ENCODE data around the gene GMDS.

The GMDS gene

GRCh38 chr6:2099870-2100269 is 145.5 kb downstream of the GMDS start:
- Histone ChIP-seq H3K9me3 (no peaks in the 10 kb centered on the region), H3K36me3 (replicated peaks) (no peaks in the 10 kb centered on the region), H3K4me3 (no peak overlapping the region), H3K27me3 (ENCODE audit: low read depth) (no peaks in the 10 kb centered on the region), H3K4me1 (peaks cover 5% of the 10 kb centered on the region)
- no peak for DNase-seq (ENCODE audit: low spot score in 2 of 2)
- in situ Hi-C loops (cut with MboI; ENCODE audit: low sequenced_read_pairs), result loop anchor here (25.0 kb wide), 1 partner anchor 488 kb away; the partner anchor contains the start of gene FOXC1

- in situ Hi-C loops (cut with MboI; ENCODE audit: low sequenced_read_pairs), result no loop called here
- no peaks in the 10 kb centered on the region for H3K9me3 ChIP-seq
- H3K4me1 ChIP-seq, result peaks cover 5% of the 10 kb centered on the region
- H3K36me3 ChIP-seq (replicated peaks), result no peaks in the 10 kb centered on the region
- no peak overlapping the region for H3K4me3 ChIP-seq
- DNase-seq (ENCODE audit: low spot score in 2 of 2), result no peak
- no peaks in the 10 kb centered on the region for H3K27me3 ChIP-seq (ENCODE audit: low read depth)
These were observed 147.9 kb downstream of the GMDS start for GRCh38 chr6:2097464-2097863.

GRCh38 chr6:2094642-2095041 is 150.8 kb downstream of the GMDS start:
- H3K36me3 ChIP-seq (replicated peaks), result no peaks in the 10 kb centered on the region
- no peak for DNase-seq (ENCODE audit: low spot score in 2 of 2)
- no peaks in the 10 kb centered on the region for H3K27me3 ChIP-seq (ENCODE audit: low read depth)
- no peaks in the 10 kb centered on the region for H3K9me3 ChIP-seq
- H3K4me1 ChIP-seq, result peaks cover 5% of the 10 kb centered on the region
- in situ Hi-C loops (cut with MboI; ENCODE audit: low sequenced_read_pairs), result no loop called here
- no peak overlapping the region for H3K4me3 ChIP-seq

GRCh38 chr6:2086326-2086965 is 159.0 kb downstream of the GMDS start:
- H3K9me3 ChIP-seq, result no peaks in the 10 kb centered on the region
- peak; percentile 6 to 16 for DNase-seq (ENCODE audit: low spot score in 2 of 2)
- peaks cover 4% of the 10 kb centered on the region; the same call in 1 of the 2 replicates for H3K4me1 ChIP-seq
- H3K27me3 ChIP-seq (ENCODE audit: low read depth), result no peaks in the 10 kb centered on the region
- no peak overlapping the region for H3K4me3 ChIP-seq
- in situ Hi-C loops (cut with MboI; ENCODE audit: low sequenced_read_pairs), result no loop called here
- no peaks in the 10 kb centered on the region for H3K36me3 ChIP-seq (replicated peaks)

- H3K9me3 ChIP-seq, result no peaks in the 10 kb centered on the region
- no peak for DNase-seq (ENCODE audit: low spot score in 2 of 2)
- peaks cover 4% of the 10 kb centered on the region; the same call in 1 of the 2 replicates for H3K4me1 ChIP-seq
- in situ Hi-C loops (cut with MboI; ENCODE audit: low sequenced_read_pairs), result no loop called here
- H3K36me3 ChIP-seq (replicated peaks), result no peaks in the 10 kb centered on the region
- H3K27me3 ChIP-seq (ENCODE audit: low read depth), result no peaks in the 10 kb centered on the region
- no peak overlapping the region for H3K4me3 ChIP-seq
These were observed 159.7 kb downstream of the GMDS start for GRCh38 chr6:2085657-2086056.

GRCh38 chr6:2081155-2082138 is 164.0 kb downstream of the GMDS start:
- no peak for DNase-seq (ENCODE audit: low spot score in 2 of 2)
- Histone ChIP-seq H3K27me3 (ENCODE audit: low read depth) (no peaks in the 10 kb centered on the region), H3K4me1 (no peaks in the 10 kb centered on the region; the same call in 1 of the 2 replicates), H3K9me3 (no peaks in the 10 kb centered on the region), H3K4me3 (no peak overlapping the region), H3K36me3 (replicated peaks) (no peaks in the 10 kb centered on the region)
- in situ Hi-C loops (cut with MboI; ENCODE audit: low sequenced_read_pairs), result no loop called here

DNA sequence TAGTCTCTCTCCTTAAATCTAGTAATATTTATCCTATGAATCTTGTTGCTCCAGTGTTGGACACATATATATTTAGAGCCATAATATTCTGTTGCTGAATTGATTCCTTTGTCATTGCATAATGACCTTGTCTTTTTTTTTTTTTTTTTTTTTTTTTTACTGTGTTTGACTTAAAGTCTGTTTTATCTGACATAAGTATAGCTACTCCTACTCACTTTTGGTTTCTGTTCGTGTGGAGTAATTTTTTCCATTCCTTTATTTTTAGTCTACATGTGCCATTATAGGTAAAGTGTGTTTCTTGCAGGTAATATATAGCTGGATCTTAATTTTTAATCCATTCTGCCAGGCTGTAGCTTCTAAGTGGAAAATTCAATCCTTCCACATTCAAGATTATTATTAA is 166.5 kb downstream of the GMDS start:
- DNase-seq (ENCODE audit: low spot score in 2 of 2), result no peak
- no peaks in the 10 kb centered on the region for H3K4me1 ChIP-seq
- no peak overlapping the region for H3K4me3 ChIP-seq
- H3K36me3 ChIP-seq (replicated peaks), result no peaks in the 10 kb centered on the region
- no peaks in the 10 kb centered on the region for H3K9me3 ChIP-seq
- in situ Hi-C loops (cut with MboI; ENCODE audit: low sequenced_read_pairs), result no loop called here
- no peaks in the 10 kb centered on the region for H3K27me3 ChIP-seq (ENCODE audit: low read depth)

- in situ Hi-C loops (cut with MboI; ENCODE audit: low sequenced_read_pairs), result no loop called here
- no peaks in the 10 kb centered on the region for H3K27me3 ChIP-seq (ENCODE audit: low read depth)
- no peak overlapping the region for H3K4me3 ChIP-seq
- H3K4me1 ChIP-seq, result no peaks in the 10 kb centered on the region
- H3K36me3 ChIP-seq (replicated peaks), result no peaks in the 10 kb centered on the region
- DNase-seq (ENCODE audit: low spot score in 2 of 2), result no peak
- H3K9me3 ChIP-seq, result no peaks in the 10 kb centered on the region
These were observed 167.6 kb downstream of the GMDS start for GRCh38 chr6:2077826-2078225.

- Histone ChIP-seq H3K36me3 (replicated peaks) (no peaks in the 10 kb centered on the region), H3K4me3 (no peak overlapping the region), H3K9me3 (no peaks in the 10 kb centered on the region), H3K4me1 (no peaks in the 10 kb centered on the region), H3K27me3 (ENCODE audit: low read depth) (no peaks in the 10 kb centered on the region)
- DNase-seq (ENCODE audit: low spot score in 2 of 2), result no peak
- in situ Hi-C loops (cut with MboI; ENCODE audit: low sequenced_read_pairs), result no loop called here
These were observed 171.9 kb downstream of the GMDS start for GRCh38 chr6:2073476-2073875.

DNA sequence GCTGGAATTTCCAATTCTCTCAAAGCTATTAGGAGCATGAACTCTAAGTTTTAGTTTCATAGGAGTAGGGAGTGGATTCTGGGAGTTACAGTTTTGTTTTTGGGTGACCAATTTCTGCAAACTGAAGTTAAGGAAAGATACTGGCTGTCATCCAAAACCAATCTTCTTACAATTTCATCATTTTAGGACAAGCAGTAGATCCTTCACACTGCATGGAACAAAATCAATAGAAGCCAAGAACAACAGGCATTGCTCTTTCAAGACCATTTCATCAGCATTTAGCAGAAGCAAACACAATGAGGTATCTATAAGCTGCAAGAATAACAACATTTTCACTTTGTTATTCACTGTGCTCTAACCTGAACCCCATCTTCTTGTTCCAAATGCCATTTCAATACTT is 173.0 kb downstream of the GMDS start:
- DNase-seq (ENCODE audit: low spot score in 2 of 2), result no peak
- H3K27me3 ChIP-seq (ENCODE audit: low read depth), result no peaks in the 10 kb centered on the region
- no peaks in the 10 kb centered on the region for H3K9me3 ChIP-seq
- in situ Hi-C loops (cut with MboI; ENCODE audit: low sequenced_read_pairs), result no loop called here
- H3K4me1 ChIP-seq, result no peaks in the 10 kb centered on the region
- no peaks in the 10 kb centered on the region for H3K36me3 ChIP-seq (replicated peaks)
- no peak overlapping the region for H3K4me3 ChIP-seq

DNA sequence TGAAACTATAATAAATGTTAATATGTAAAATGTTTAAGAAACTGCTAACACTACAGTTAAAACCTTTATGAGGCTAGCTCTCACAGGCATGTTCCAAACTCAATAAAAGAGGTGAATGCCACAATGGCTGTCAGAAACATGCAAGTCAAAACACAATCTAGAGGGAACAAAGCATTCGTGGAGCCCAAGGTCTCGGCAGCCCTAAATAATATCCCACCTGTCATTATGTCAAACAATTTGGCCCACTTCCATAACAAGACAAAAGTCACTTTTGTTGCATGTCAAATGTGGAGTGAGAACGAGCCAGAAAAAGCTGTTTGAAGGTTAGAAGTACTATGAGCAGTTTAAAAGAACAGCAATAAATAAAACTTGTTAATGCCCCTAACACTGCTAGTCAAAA is 181.9 kb downstream of the GMDS start:
- Histone ChIP-seq H3K4me1 (peaks cover 28% of the 10 kb centered on the region), H3K27me3 (ENCODE audit: low read depth) (no peaks in the 10 kb centered on the region), H3K9me3 (no peaks in the 10 kb centered on the region), H3K4me3 (no peak overlapping the region), H3K36me3 (replicated peaks) (no peaks in the 10 kb centered on the region)
- in situ Hi-C loops (cut with MboI; ENCODE audit: low sequenced_read_pairs), result no loop called here
- DNase-seq (ENCODE audit: low spot score in 2 of 2), result peak; percentile 66 to 92

DNA sequence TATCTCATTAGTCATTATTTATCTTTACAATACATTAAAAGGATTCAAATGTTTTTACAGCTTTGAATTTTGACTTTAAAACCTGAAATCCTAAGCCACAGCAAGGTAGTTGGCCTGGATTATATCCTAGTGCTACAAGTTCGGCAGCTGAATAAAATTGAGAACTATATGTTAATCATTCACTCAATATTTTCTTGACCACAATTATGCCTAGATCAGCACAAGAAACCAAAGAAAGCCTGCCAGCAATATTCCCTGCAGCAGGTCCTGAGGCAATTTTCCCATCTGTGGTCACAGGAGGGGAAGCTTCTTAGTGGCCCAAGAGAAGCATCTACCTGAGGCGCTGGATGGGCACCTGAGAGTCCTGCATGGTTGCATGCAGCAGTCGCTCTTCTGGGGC is 183.5 kb downstream of the GMDS start:
- Histone ChIP-seq H3K27me3 (ENCODE audit: low read depth) (no peaks in the 10 kb centered on the region), H3K4me1 (peaks cover 28% of the 10 kb centered on the region), H3K9me3 (no peaks in the 10 kb centered on the region), H3K36me3 (replicated peaks) (no peaks in the 10 kb centered on the region), H3K4me3 (no peak overlapping the region)
- in situ Hi-C loops (cut with MboI; ENCODE audit: low sequenced_read_pairs), result no loop called here
- peak in 1 of 2 experiments; percentile 57 for DNase-seq (ENCODE audit: low spot score in 2 of 2)

GRCh38 chr6:2055911-2056310 is 189.5 kb downstream of the GMDS start:
- DNase-seq (ENCODE audit: low spot score in 2 of 2), result no peak
- H3K9me3 ChIP-seq, result no peaks in the 10 kb centered on the region
- in situ Hi-C loops (cut with MboI; ENCODE audit: low sequenced_read_pairs), result no loop called here
- no peaks in the 10 kb centered on the region for H3K27me3 ChIP-seq (ENCODE audit: low read depth)
- no peaks in the 10 kb centered on the region for H3K4me1 ChIP-seq
- no peak overlapping the region for H3K4me3 ChIP-seq
- no peaks in the 10 kb centered on the region for H3K36me3 ChIP-seq (replicated peaks)

- H3K9me3 ChIP-seq, result no peaks in the 10 kb centered on the region
- in situ Hi-C loops (cut with MboI; ENCODE audit: low sequenced_read_pairs), result no loop called here
- H3K4me1 ChIP-seq, result no peaks in the 10 kb centered on the region
- no peaks in the 10 kb centered on the region for H3K27me3 ChIP-seq (ENCODE audit: low read depth)
- no peak for DNase-seq (ENCODE audit: low spot score in 2 of 2)
- H3K36me3 ChIP-seq (replicated peaks), result no peaks in the 10 kb centered on the region
- no peak overlapping the region for H3K4me3 ChIP-seq
These were observed 190.3 kb downstream of the GMDS start for GRCh38 chr6:2055143-2055542.
